Activated CD8-positive, alpha-beta T cell treated with anti-CD3 and anti-CD28 coated beads for 36 hours (primary cell): ENCODE measurements around the gene TARS2. TPM values are rescaled to one million over a fixed set of nuclear protein-coding genes. Genes with fewer than 3 reads are reported as not detected.

Source experiments
- ATAC-seq: fragments of 200-7000 bp; cut with Tn5 transposase; one replicate; pipeline ENCODE4 v1.10.0; 2021; ENCODE audit warnings: mild to moderate bottlenecking, moderate library complexity
- CTCF ChIA-PET: fragments of 350-600 bp; sonication (Branson Sonifier 250); formaldehyde crosslinking; loops from one replicate; lab custom pipeline; 2021; ENCODE audit warnings: antibody characterized with exemption; lab: Charles Lee
- POLR2A ChIA-PET: fragments of 350-600 bp; sonication (Branson Sonifier 250); formaldehyde crosslinking; loops from one replicate; lab custom pipeline; 2021; ENCODE audit warnings: antibody characterized with exemption; lab: Charles Lee
- DNase-seq: peaks from one replicate; pipeline ENCODE4 v3.0.0-alpha.2; 2020
- H3K27ac Mint-ChIP-seq: one replicate; pipeline ENCODE4 v1.8.0; 2021; ENCODE audit warnings: mild to moderate bottlenecking, mixed read lengths
- H3K27me3 Mint-ChIP-seq: one replicate; pipeline ENCODE4 v1.8.0; 2021; ENCODE audit warnings: mixed read lengths
- H3K36me3 Mint-ChIP-seq: one replicate; pipeline ENCODE4 v1.8.0; 2021; ENCODE audit warnings: low read depth, mixed read lengths
- H3K4me1 Mint-ChIP-seq: one replicate; pipeline ENCODE4 v1.8.0; 2021; ENCODE audit warnings: low read depth, mixed read lengths
- H3K4me3 Mint-ChIP-seq: one replicate; pipeline ENCODE4 v1.8.0; 2021; ENCODE audit warnings: mild to moderate bottlenecking, moderate library complexity, mixed read lengths
- H3K9me3 Mint-ChIP-seq: one replicate; pipeline ENCODE4 v1.8.0; 2021; ENCODE audit warnings: mixed read lengths
- CTCF ChIP-seq: fragments of 200-600 bp; IDR thresholded peaks from one replicate; pipeline ENCODE4 v1.8.0; 2022; ENCODE audit warnings: antibody characterized with exemption, mild to moderate bottlenecking
- intact Hi-C: fragments of 100-400 bp; cut with micrococcal nuclease; formaldehyde crosslinking; loops from one replicate; pipeline ENCODE4 v1.10.0; 2022
- total RNA-seq, 2 experiments: library from RNA; stranded (reverse); gene quantifications; one replicate each; pipeline ENCODE4 v1.2.3, GENCODE V29; 2021

Gene TARS2
- total RNA-seq, 2 experiments from 2014 or later: 43.3 to 44.5 TPM

GRCh38 chr1:150552128-150552910, 65.1 kb downstream of the TARS2 start:
- Mint-ChIP-seq H3K4me1 (peaks cover 29% of the 10 kb centered on the region), H3K4me3 (no peak overlapping the region), H3K36me3 (no peaks in the 10 kb centered on the region), H3K27ac (no peak overlapping the region), H3K9me3 (no peaks in the 10 kb centered on the region), H3K27me3 (peaks cover 16% of the 10 kb centered on the region)
- ATAC-seq (peak; percentile 22), DNase-seq (peak; percentile 47)
- CTCF ChIA-PET: interaction anchor here (1.0 to 4.9 kb wide), 2 partner anchors 9 to 36 kb away, joined by 3 to 45 read pairs; no protein-coding TSS in a partner anchor
- intact Hi-C loops: no loop called here
- no peak for TF ChIP-seq CTCF
- POLR2A ChIA-PET: interaction anchor here (0.5 to 3.0 kb wide), 7 partner anchors 7 to 106 kb away, joined by 3 to 9 read pairs (median 4); partner anchors contain the start of gene ENSA

GRCh38 chr1:150552911-150553289, 65.7 kb downstream of the TARS2 start:
- Mint-ChIP-seq H3K27me3 (peaks cover 16% of the 10 kb centered on the region), H3K4me3 (no peak overlapping the region), H3K4me1 (peaks cover 29% of the 10 kb centered on the region), H3K36me3 (no peaks in the 10 kb centered on the region), H3K9me3 (no peaks in the 10 kb centered on the region), H3K27ac (no peak overlapping the region)
- ATAC-seq: no peak
- POLR2A ChIA-PET: interaction anchor here (0.5 to 3.0 kb wide), 5 partner anchors 10 to 106 kb away, joined by 3 to 8 read pairs (median 3); partner anchors contain the start of gene ENSA
- TF ChIP-seq CTCF: no peak
- intact Hi-C loops: no loop called here
- DNase-seq: no peak
- CTCF ChIA-PET: interaction anchor here (4.9 kb wide), 1 partner anchor 8 kb away, joined by 45 read pairs; no protein-coding TSS in a partner anchor

- no peak for TF ChIP-seq CTCF
- H3K4me1 Mint-ChIP-seq: peaks cover 26% of the 10 kb centered on the region
- ChIA-PET CTCF (no interaction called here), POLR2A (interaction anchor here (0.7 to 3.0 kb wide), 4 partner anchors 9 to 76 kb away, joined by 3 to 8 read pairs (median 4); partner anchors contain the start of gene ENSA)
- no peaks in the 10 kb centered on the region for H3K9me3 Mint-ChIP-seq
- intact Hi-C loops: no loop called here
- ATAC-seq (no peak), DNase-seq (no peak)
- H3K27ac Mint-ChIP-seq: no peak overlapping the region
- H3K27me3 Mint-ChIP-seq: peaks cover 13% of the 10 kb centered on the region
- no peaks in the 10 kb centered on the region for H3K36me3 Mint-ChIP-seq
- no peak overlapping the region for H3K4me3 Mint-ChIP-seq
Measured at GRCh38 chr1:150553392-150554085, 66.3 kb downstream of the TARS2 start.

GRCh38 chr1:150554086-150554452, 66.8 kb downstream of the TARS2 start:
- H3K27ac Mint-ChIP-seq: no peak overlapping the region
- no peak for TF ChIP-seq CTCF
- no peaks in the 10 kb centered on the region for H3K9me3 Mint-ChIP-seq
- no peak for ATAC-seq
- no peak for DNase-seq
- no peaks in the 10 kb centered on the region for H3K36me3 Mint-ChIP-seq
- intact Hi-C loops: no loop called here
- ChIA-PET CTCF (no interaction called here), POLR2A (interaction anchor here (1.4 kb wide), 1 partner anchor 17 kb away, joined by 4 read pairs; no protein-coding TSS in a partner anchor)
- H3K27me3 Mint-ChIP-seq: peaks cover 12% of the 10 kb centered on the region
- peaks cover 26% of the 10 kb centered on the region for H3K4me1 Mint-ChIP-seq
- H3K4me3 Mint-ChIP-seq: no peak overlapping the region
